ENCODE results near the gene HOXB2. TPM values are rescaled to one million over a fixed set of nuclear protein-coding genes. Genes with fewer than 3 reads are reported as not detected.

HOXB2 gene
- total RNA-seq, 2 experiments from 2014 or later, result 4.8 to 4.9 TPM

DNA sequence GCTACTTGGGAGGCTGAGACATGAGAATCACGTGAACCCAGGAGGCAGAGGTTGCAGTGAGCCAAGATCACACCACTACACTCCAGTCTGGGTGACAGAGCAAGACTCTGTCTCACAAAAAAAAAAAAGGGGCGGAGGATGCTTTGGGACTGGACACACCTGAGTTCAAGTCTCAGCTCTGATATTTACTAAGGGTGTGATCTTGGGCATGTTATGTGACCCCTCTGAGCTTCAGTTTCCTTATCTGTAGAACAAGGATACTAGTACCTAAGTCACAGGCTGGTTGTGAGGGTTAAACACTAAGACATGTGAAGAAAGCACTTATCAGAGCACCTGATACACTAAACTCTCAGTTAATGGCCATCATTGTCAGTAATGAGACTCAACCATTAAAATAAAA, 40.0 kb downstream of the HOXB2 start:
- no peaks in the 10 kb centered on the region for H3K36me3 Mint-ChIP-seq (ENCODE audit: low read depth)

DNA sequence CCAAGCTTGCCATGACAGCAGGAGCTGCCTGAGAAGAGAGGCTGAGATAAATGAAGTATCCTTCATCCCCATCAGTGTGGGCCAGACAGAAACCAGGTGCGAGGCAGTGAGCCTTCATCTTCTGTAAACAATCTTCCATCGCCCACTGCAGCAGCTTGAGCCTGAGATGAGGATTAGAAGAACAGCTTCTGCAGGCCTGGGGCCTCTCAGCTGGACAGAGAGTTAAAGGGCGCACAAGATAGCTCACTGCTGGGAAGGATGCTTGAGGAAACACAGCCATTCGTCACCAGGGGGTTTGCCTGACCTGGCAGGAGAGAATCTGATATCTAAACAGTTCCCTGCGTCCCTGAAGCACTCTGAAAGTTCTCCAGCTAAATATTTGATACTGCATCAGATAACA, 41.2 kb downstream of the HOXB2 start:
- no peaks in the 10 kb centered on the region for H3K4me1 Mint-ChIP-seq (ENCODE audit: low read depth)

More for the DNA sequence above, 40.0 kb downstream of the HOXB2 start:
- Mint-ChIP-seq H3K27me3 (peaks cover 39% of the 10 kb centered on the region), H3K4me3 (no peak overlapping the region), H3K9me3 (no peaks in the 10 kb centered on the region), H3K4me1 (ENCODE audit: low read depth) (no peaks in the 10 kb centered on the region), H3K27ac (no peak overlapping the region)
- CTCF ChIA-PET, result interaction anchor here (1.1 to 1.7 kb wide), 2 partner anchors 12 to 13 kb away, joined by 3 to 9 read pairs; no protein-coding TSS in a partner anchor
- TF ChIP-seq, protein P1, sequence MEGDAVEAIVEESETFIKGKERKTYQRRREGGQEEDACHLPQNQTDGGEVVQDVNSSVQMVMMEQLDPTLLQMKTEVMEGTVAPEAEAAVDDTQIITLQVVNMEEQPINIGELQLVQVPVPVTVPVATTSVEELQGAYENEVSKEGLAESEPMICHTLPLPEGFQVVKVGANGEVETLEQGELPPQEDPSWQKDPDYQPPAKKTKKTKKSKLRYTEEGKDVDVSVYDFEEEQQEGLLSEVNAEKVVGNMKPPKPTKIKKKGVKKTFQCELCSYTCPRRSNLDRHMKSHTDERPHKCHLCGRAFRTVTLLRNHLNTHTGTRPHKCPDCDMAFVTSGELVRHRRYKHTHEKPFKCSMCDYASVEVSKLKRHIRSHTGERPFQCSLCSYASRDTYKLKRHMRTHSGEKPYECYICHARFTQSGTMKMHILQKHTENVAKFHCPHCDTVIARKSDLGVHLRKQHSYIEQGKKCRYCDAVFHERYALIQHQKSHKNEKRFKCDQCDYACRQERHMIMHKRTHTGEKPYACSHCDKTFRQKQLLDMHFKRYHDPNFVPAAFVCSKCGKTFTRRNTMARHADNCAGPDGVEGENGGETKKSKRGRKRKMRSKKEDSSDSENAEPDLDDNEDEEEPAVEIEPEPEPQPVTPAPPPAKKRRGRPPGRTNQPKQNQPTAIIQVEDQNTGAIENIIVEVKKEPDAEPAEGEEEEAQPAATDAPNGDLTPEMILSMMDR (IDR thresholded peaks at IDR 0.05), result no peak
- Histone ChIP-seq H3K4me3 (ENCODE audit: low read length) (no peak overlapping the region), H3K36me3 (ENCODE audit: insufficient read depth, low read length) (no peaks in the 10 kb centered on the region), H3K4me1 (ENCODE audit: insufficient read depth, low read length) (no peaks in the 10 kb centered on the region), H3K27ac (ENCODE audit: low read depth in 1 of 2, low read length in 2 of 2) (no peak overlapping the region), H3K9me3 (ENCODE audit: control insufficient read depth in 1 of 2, insufficient read depth in 1 of 2, low read length in 2 of 2) (no peaks in the 10 kb centered on the region), H3K27me3 (ENCODE audit: control insufficient read depth in 1 of 2, insufficient read depth in 2 of 2, low read length in 2 of 2) (no peaks in the 10 kb centered on the region)
- intact Hi-C loops (cut with DNase I, micrococcal nuclease), result no loop called here
- DNase-seq (no peak), ATAC-seq (ENCODE audit: poor library complexity) (no peak)
- POLR2A ChIA-PET, result no interaction called here

DNA sequence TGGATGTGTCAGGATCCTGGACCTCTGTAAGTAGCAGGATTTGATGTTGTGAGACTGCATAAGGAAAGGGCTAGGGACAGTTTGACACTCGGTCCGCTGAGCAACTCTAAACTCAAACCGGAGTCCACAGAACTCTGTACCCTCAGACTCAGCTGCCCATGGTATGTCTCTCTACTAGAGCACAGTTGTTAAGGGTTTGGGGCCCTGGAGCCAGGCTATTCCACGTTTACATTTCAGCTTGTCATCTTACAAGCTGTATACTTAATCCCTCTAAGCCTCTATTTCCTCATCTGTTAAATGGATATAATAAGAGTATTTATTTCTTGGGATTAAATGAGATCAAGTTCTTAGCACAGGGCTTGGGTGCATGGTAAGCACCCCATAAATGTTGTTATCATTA, 42.0 kb downstream of the HOXB2 start:
- Histone ChIP-seq H3K9me3 (ENCODE audit: control insufficient read depth in 1 of 2, insufficient read depth in 1 of 2, low read length in 2 of 2) (no peaks in the 10 kb centered on the region), H3K4me1 (ENCODE audit: insufficient read depth, low read length) (no peaks in the 10 kb centered on the region), H3K36me3 (ENCODE audit: insufficient read depth, low read length) (no peaks in the 10 kb centered on the region), H3K4me3 (ENCODE audit: low read length) (no peak overlapping the region), H3K27me3 (ENCODE audit: control insufficient read depth in 1 of 2, insufficient read depth in 2 of 2, low read length in 2 of 2) (no peaks in the 10 kb centered on the region), H3K27ac (ENCODE audit: low read depth in 1 of 2, low read length in 2 of 2) (no peak overlapping the region)
- ATAC-seq (ENCODE audit: poor library complexity), result no peak
- Mint-ChIP-seq H3K4me1 (ENCODE audit: low read depth) (no peaks in the 10 kb centered on the region), H3K27ac (no peak overlapping the region), H3K9me3 (no peaks in the 10 kb centered on the region), H3K4me3 (no peak overlapping the region), H3K27me3 (peaks cover 28% of the 10 kb centered on the region), H3K36me3 (ENCODE audit: low read depth) (no peaks in the 10 kb centered on the region)
- DNase-seq, result no peak
- TF ChIP-seq, protein P1 (IDR thresholded peaks at IDR 0.05), result no peak
- intact Hi-C loops (cut with DNase I, micrococcal nuclease), result no loop called here
- CTCF ChIA-PET, result interaction anchor here (2.3 kb wide), 1 partner anchor 10 kb away, joined by 11 read pairs; no protein-coding TSS in a partner anchor
- POLR2A ChIA-PET, result no interaction called here

More for the DNA sequence above, 41.2 kb downstream of the HOXB2 start:
- Mint-ChIP-seq H3K27me3 (peaks cover 32% of the 10 kb centered on the region), H3K4me3 (no peak overlapping the region), H3K9me3 (no peaks in the 10 kb centered on the region), H3K27ac (no peak overlapping the region), H3K36me3 (ENCODE audit: low read depth) (no peaks in the 10 kb centered on the region)
- DNase-seq (no peak), ATAC-seq (ENCODE audit: poor library complexity) (no peak)
- H3K4me3 ChIP-seq (ENCODE audit: low read length), result no peak overlapping the region
- no peaks in the 10 kb centered on the region for H3K36me3 ChIP-seq (ENCODE audit: insufficient read depth, low read length)
- H3K4me1 ChIP-seq (ENCODE audit: insufficient read depth, low read length), result no peaks in the 10 kb centered on the region
- H3K9me3 ChIP-seq (ENCODE audit: control insufficient read depth in 1 of 2, insufficient read depth in 1 of 2, low read length in 2 of 2), result no peaks in the 10 kb centered on the region
- no peak overlapping the region for H3K27ac ChIP-seq (ENCODE audit: low read depth in 1 of 2, low read length in 2 of 2)
- intact Hi-C loops (cut with DNase I, micrococcal nuclease), result no loop called here
- no peaks in the 10 kb centered on the region for H3K27me3 ChIP-seq (ENCODE audit: control insufficient read depth in 1 of 2, insufficient read depth in 2 of 2, low read length in 2 of 2)
- ChIA-PET POLR2A (no interaction called here), CTCF (interaction anchor here (1.1 kb wide), 1 partner anchor 11 kb away, joined by 3 read pairs; no protein-coding TSS in a partner anchor)
- TF ChIP-seq, protein P1 (IDR thresholded peaks at IDR 0.05), result no peak

Data from CD4-positive, alpha-beta T cell (primary cell).